Measurements from ENCODE around the gene CCDC71L.

DNA sequence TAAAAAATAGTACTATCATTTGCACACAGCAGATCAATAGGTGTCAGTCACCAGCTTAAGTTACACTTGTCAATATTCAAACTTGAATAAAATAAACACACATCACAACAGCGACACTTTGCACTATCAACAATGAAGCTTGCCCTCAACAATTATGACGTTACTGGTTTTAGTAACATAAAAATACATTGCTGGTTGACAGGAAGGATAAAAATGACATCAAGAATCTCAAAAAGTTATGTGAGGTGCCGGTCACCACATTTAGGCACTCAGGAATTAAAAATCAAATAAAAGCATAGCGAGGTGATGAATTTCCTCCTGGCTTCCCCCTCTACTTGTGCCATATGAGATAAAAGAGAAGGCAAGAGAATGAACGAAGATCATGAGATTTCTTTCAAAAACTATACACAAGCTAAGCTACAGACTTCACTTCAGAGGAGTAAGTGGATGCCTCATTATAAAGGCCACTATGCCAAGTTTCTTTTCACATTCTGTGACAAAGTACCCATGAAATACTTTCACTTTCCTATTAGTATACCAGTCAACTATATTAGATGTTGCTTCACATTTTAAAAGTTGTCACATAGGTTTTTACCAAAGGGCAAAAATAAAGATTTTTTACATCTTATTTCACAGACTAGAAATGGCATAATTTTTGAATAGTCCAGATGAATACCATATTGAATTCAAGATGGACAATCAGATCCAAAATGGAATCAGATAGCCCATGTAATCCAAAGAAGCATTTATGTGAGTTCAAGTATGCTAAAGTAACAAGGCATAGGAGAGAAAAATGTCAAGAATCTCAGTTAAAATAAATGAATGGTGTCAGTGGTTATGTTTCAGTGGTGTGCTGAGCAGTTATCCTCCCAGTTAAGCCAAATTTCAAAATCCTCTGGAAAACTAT is 3.6 kb downstream of the CCDC71L start:
- TF ChIP-seq, protein P1, sequence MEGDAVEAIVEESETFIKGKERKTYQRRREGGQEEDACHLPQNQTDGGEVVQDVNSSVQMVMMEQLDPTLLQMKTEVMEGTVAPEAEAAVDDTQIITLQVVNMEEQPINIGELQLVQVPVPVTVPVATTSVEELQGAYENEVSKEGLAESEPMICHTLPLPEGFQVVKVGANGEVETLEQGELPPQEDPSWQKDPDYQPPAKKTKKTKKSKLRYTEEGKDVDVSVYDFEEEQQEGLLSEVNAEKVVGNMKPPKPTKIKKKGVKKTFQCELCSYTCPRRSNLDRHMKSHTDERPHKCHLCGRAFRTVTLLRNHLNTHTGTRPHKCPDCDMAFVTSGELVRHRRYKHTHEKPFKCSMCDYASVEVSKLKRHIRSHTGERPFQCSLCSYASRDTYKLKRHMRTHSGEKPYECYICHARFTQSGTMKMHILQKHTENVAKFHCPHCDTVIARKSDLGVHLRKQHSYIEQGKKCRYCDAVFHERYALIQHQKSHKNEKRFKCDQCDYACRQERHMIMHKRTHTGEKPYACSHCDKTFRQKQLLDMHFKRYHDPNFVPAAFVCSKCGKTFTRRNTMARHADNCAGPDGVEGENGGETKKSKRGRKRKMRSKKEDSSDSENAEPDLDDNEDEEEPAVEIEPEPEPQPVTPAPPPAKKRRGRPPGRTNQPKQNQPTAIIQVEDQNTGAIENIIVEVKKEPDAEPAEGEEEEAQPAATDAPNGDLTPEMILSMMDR (conservative IDR thresholded peaks at IDR 0.05 in 1 of 2, IDR thresholded peaks at IDR 0.05 in 1 of 2; ENCODE audit: low read depth in 1 of 2, low read length in 2 of 2): no peak
- no peak for TF ChIP-seq EZH2 (IDR thresholded peaks at IDR 0.05; ENCODE audit: low read length, missing control alignments)
